WERI-Rb-1 (cell line): Measurements from ENCODE around the gene CD4.

Experiments used
- DNase-seq: peaks from one replicate; pipeline ENCODE4 v3.0.0-alpha.2; 2020
- H3K27ac ChIP-seq: fragments of 250-450 bp; sonication (Bioruptor Pico); 2 replicates; pipeline ENCODE4 v1.5.1; 2020; ENCODE audit warnings: mild to moderate bottlenecking, moderate library complexity
- H3K27me3 ChIP-seq: fragments of 250-450 bp; sonication (Bioruptor Pico); 2 replicates; pipeline ENCODE4 v1.5.1; 2021; ENCODE audit warnings: mild to moderate bottlenecking, low read depth, moderate library complexity; ENCODE audit not compliant: insufficient read depth, severe bottlenecking
- H3K36me3 ChIP-seq: fragments of 250-450 bp; sonication (Bioruptor Pico); 2 replicates; pipeline ENCODE4 v1.5.1; 2020; ENCODE audit warnings: mild to moderate bottlenecking, moderate library complexity
- H3K4me3 ChIP-seq: 2 replicates; pipeline ENCODE4 v1.5.1; 2011; ENCODE audit warnings: low read depth, mild to moderate bottlenecking, control low read depth, low read length
- H3K9me3 ChIP-seq: fragments of 250-450 bp; sonication (Bioruptor Pico); 2 replicates; pipeline ENCODE4 v1.5.1; 2021; ENCODE audit warnings: mild to moderate bottlenecking, moderate library complexity; ENCODE audit not compliant: severe bottlenecking
- CTCF ChIP-seq: IDR thresholded peaks from 2 replicates; pipeline ENCODE4 v1.5.1; 2011; ENCODE audit warnings: low read depth, mild to moderate bottlenecking, control low read depth, inconsistent platforms, low read length

CD4 gene

GRCh38 chr12:6855322-6855721 lies 66.0 kb downstream of the CD4 start:
- Histone ChIP-seq H3K9me3 (no peaks in the 10 kb centered on the region), H3K4me3 (no peak overlapping the region), H3K36me3 (peaks cover 62% of the 10 kb centered on the region), H3K27me3 (no peaks in the 10 kb centered on the region), H3K27ac (no peak overlapping the region)
- TF ChIP-seq CTCF = no peak
- DNase-seq = no peak

DNA sequence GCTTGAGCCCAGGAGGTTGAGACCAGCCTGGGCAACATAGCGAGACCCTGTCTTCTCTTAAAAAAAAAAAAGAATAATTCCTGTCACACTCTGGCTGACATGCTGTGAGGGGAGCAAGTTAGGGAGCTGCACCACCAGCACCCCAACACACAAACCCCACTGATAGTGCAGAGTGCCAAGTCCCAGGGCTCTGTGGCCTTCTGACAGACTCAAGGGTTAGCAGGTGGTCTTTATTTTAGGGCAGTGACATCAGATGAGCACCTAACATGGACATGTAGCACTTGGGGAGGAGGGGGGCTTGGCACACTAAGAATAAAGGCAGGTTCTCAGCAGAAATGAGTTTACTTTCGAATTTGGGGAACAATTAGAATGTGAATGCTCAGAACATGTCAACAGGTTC lies 69.5 kb downstream of the CD4 start:
- Histone ChIP-seq H3K27me3 (no peaks in the 10 kb centered on the region), H3K36me3 (peaks cover 86% of the 10 kb centered on the region), H3K9me3 (no peaks in the 10 kb centered on the region), H3K4me3 (no peak overlapping the region), H3K27ac (no peak overlapping the region)
- no peak for TF ChIP-seq CTCF
- DNase-seq = no peak

GRCh38 chr12:6860116-6860515 lies 70.8 kb downstream of the CD4 start:
- H3K4me3 ChIP-seq = no peak overlapping the region
- H3K27ac ChIP-seq = no peak overlapping the region
- no peak for TF ChIP-seq CTCF
- peaks cover 94% of the 10 kb centered on the region for H3K36me3 ChIP-seq
- no peak for DNase-seq
- no peaks in the 10 kb centered on the region for H3K27me3 ChIP-seq
- no peaks in the 10 kb centered on the region for H3K9me3 ChIP-seq

- Histone ChIP-seq H3K27me3 (no peaks in the 10 kb centered on the region), H3K4me3 (no peak overlapping the region), H3K36me3 (peaks cover 97% of the 10 kb centered on the region), H3K27ac (no peak overlapping the region), H3K9me3 (no peaks in the 10 kb centered on the region)
- TF ChIP-seq CTCF = no peak
- no peak for DNase-seq
These were observed 71.6 kb downstream of the CD4 start for GRCh38 chr12:6860942-6861341.

GRCh38 chr12:6861391-6861790 lies 72.1 kb downstream of the CD4 start:
- TF ChIP-seq CTCF = no peak
- H3K27me3 ChIP-seq = no peaks in the 10 kb centered on the region
- H3K9me3 ChIP-seq = no peaks in the 10 kb centered on the region
- no peak for DNase-seq
- H3K36me3 ChIP-seq = peaks cover 94% of the 10 kb centered on the region
- no peak overlapping the region for H3K4me3 ChIP-seq
- no peak overlapping the region for H3K27ac ChIP-seq

- no peak for DNase-seq
- H3K4me3 ChIP-seq = no peak overlapping the region
- no peak for TF ChIP-seq CTCF
- H3K36me3 ChIP-seq = peaks cover 84% of the 10 kb centered on the region
- H3K27ac ChIP-seq = no peak overlapping the region
- no peaks in the 10 kb centered on the region for H3K27me3 ChIP-seq
- H3K9me3 ChIP-seq = no peaks in the 10 kb centered on the region
These were observed 73.7 kb downstream of the CD4 start for GRCh38 chr12:6863033-6863432.
